OCI-LY7 (cell line): Measurements from ENCODE around the gene KIRREL3. TPM values are rescaled to one million over a fixed set of nuclear protein-coding genes. Genes with fewer than 3 reads are reported as not detected.

Experiments
- BruUV-seq: library from RNA; stranded (reverse); fragments of 400-500 nt; replicated peaks from 2 replicates; lab custom pipeline; 2021; lab: Mats Ljungman, UMichigan
- CTCF ChIA-PET: fragments of 300-600 bp; sonication (Branson Sonifier 250); formaldehyde crosslinking; loops from one replicate; lab custom pipeline; 2022; ENCODE audit warnings: antibody characterized with exemption; ENCODE audit not compliant: unreplicated experiment; lab: Charles Lee
- POLR2A ChIA-PET: fragments of 300-600 bp; sonication (Branson Sonifier 250); formaldehyde crosslinking; loops from one replicate; lab custom pipeline; 2022; ENCODE audit warnings: antibody characterized with exemption; lab: Charles Lee
- DNase-seq: peaks from one replicate; pipeline ENCODE4 v3.0.0-alpha.2; 2015; ENCODE audit warnings: low spot score
- H2AFZ ChIP-seq: fragments of 200-600 bp; sonication (generic), shearing (Covaris generic); 2 replicates; pipeline ENCODE4 v1.6.1; 2014; ENCODE audit warnings: mild to moderate bottlenecking, antibody characterized with exemption, low read length, moderate library complexity
- H3K27ac ChIP-seq: fragments of 200-600 bp; sonication (generic); 2 replicates; pipeline ENCODE4 v1.5.1; 2014; ENCODE audit warnings: mixed run types, low read depth, mild to moderate bottlenecking, moderate library complexity, low read length, inconsistent platforms; ENCODE audit not compliant: poor library complexity, severe bottlenecking
- H3K36me3 ChIP-seq: fragments of 200-600 bp; sonication (generic); 2 replicates; pipeline ENCODE4 v1.6.1; 2014; ENCODE audit warnings: mild to moderate bottlenecking, antibody characterized with exemption, low read length, moderate library complexity, mixed read lengths; ENCODE audit not compliant: insufficient read depth
- H3K4me1 ChIP-seq: fragments of 200-600 bp; sonication (generic); 2 replicates; pipeline ENCODE4 v1.5.1; 2014; ENCODE audit warnings: mild to moderate bottlenecking, low read length; ENCODE audit not compliant: insufficient read depth, poor library complexity, severe bottlenecking
- H3K4me2 ChIP-seq: fragments of 200-600 bp; sonication (generic); 2 replicates; pipeline ENCODE4 v1.6.1; 2014; ENCODE audit warnings: mild to moderate bottlenecking, low read length
- H3K4me3 ChIP-seq: fragments of 200-600 bp; sonication (generic); 2 replicates; pipeline ENCODE4 v1.5.1; 2014; ENCODE audit warnings: mild to moderate bottlenecking, low read depth, low read length; ENCODE audit not compliant: poor library complexity, severe bottlenecking
- H3K79me2 ChIP-seq: fragments of 200-600 bp; sonication (generic); 2 replicates; pipeline ENCODE4 v1.6.1; 2016; ENCODE audit warnings: low read depth, mild to moderate bottlenecking, low read length, moderate library complexity, mixed read lengths; ENCODE audit not compliant: insufficient read depth
- H3K9me2 ChIP-seq: fragments of 200-600 bp; sonication (generic); 2 replicates; pipeline ENCODE4 v1.6.1; 2016; ENCODE audit warnings: mild to moderate bottlenecking, low read length, mixed read lengths; ENCODE audit not compliant: insufficient read depth
- H3K9me3 ChIP-seq: fragments of 200-600 bp; sonication (generic); 2 replicates; pipeline ENCODE4 v1.6.1; 2014; ENCODE audit warnings: mild to moderate bottlenecking, mixed run types, low read length, mixed read lengths
- H4K20me1 ChIP-seq: fragments of 200-600 bp; sonication (generic); 2 replicates; pipeline ENCODE4 v1.6.1; 2014; ENCODE audit warnings: mild to moderate bottlenecking, antibody characterized with exemption, low read length, moderate library complexity, mixed read lengths; ENCODE audit not compliant: insufficient read depth
- CTCF ChIP-seq: fragments of 200-600 bp; sonication (generic); conservative IDR thresholded peaks from 2 replicates; pipeline ENCODE4 v1.5.1; 2014; ENCODE audit warnings: mild to moderate bottlenecking, antibody characterized with exemption, low read length, moderate library complexity, mixed read lengths
- EZH2phosphoT487 ChIP-seq: fragments of 200-600 bp; sonication (generic); IDR thresholded peaks from 2 replicates; pipeline ENCODE4 v1.6.1; 2018; ENCODE audit warnings: low read depth, borderline replicate concordance, mild to moderate bottlenecking, mixed run types, antibody characterized with exemption, low read length, moderate library complexity, mixed read lengths
- intact Hi-C: fragments of 100-400 bp; cut with micrococcal nuclease; formaldehyde crosslinking; loops from one replicate; pipeline ENCODE4 v1.10.0; 2022; ENCODE audit not compliant: unreplicated experiment
- total RNA-seq, 2 experiments: library from RNA; depleted of rRNA in 1 of 2; stranded (reverse); fragments of >200 nt in 1 of 2; shearing (Covaris generic) in 1 of 2; gene quantifications; 2 replicates each; pipeline ENCODE4 v1.2.3, GENCODE V29; 2014 to 2022

The KIRREL3 gene
- total RNA-seq, 2 experiments from 2014 or later: not detected

- H3K79me2 ChIP-seq: no peaks in the 10 kb centered on the region
- no peak overlapping the region for H3K4me2 ChIP-seq
- H3K9me2 ChIP-seq: no peaks in the 10 kb centered on the region
- H3K27ac ChIP-seq: no peak overlapping the region
- H3K4me3 ChIP-seq: no peak overlapping the region
- DNase-seq: no peak
- no peaks in the 10 kb centered on the region for H3K9me3 ChIP-seq
- no peaks in the 10 kb centered on the region for H3K4me1 ChIP-seq
- H4K20me1 ChIP-seq: no peaks in the 10 kb centered on the region
- BruUV-seq: no TSS peak
- POLR2A ChIA-PET: interaction anchor here (0.7 kb wide), 1 partner anchor 169 kb away, joined by 4 read pairs; no protein-coding TSS in a partner anchor
- intact Hi-C loops: loop anchor here (5.0 kb wide), 1 partner anchor 680 kb away; no protein-coding TSS in a partner anchor
- H2AFZ ChIP-seq: no peak overlapping the region
- CTCF ChIA-PET: no interaction called here
- no peaks in the 10 kb centered on the region for H3K36me3 ChIP-seq
- TF ChIP-seq CTCF (no peak), EZH2phosphoT487 (no peak)
Measured at GRCh38 chr11:126992065-126992803, 8.3 kb downstream of the KIRREL3 start.

GRCh38 chr11:126991596-126991995 lies 9.0 kb downstream of the KIRREL3 start:
- POLR2A ChIA-PET: no interaction called here
- no peaks in the 10 kb centered on the region for H3K9me2 ChIP-seq
- no peaks in the 10 kb centered on the region for H3K36me3 ChIP-seq
- DNase-seq: no peak
- TF ChIP-seq EZH2phosphoT487: no peak
- TF ChIP-seq CTCF: no peak
- no peaks in the 10 kb centered on the region for H3K9me3 ChIP-seq
- no peak overlapping the region for H3K4me3 ChIP-seq
- no TSS peak for BruUV-seq
- H3K79me2 ChIP-seq: no peaks in the 10 kb centered on the region
- intact Hi-C loops: loop anchor here (5.0 kb wide), 1 partner anchor 679 kb away; no protein-coding TSS in a partner anchor
- H3K27ac ChIP-seq: no peak overlapping the region
- H3K4me1 ChIP-seq: no peaks in the 10 kb centered on the region
- H4K20me1 ChIP-seq: no peaks in the 10 kb centered on the region
- H2AFZ ChIP-seq: no peak overlapping the region
- CTCF ChIA-PET: no interaction called here
- no peak overlapping the region for H3K4me2 ChIP-seq
